H1 (cell line): ENCODE measurements around the gene PHLDB3. TPM values are rescaled to one million over a fixed set of nuclear protein-coding genes. Genes with fewer than 3 reads are reported as not detected.

ENCODE experiments used
- PHF8 ChIP-seq: fragments of 200-600 bp; sonication (generic); conservative IDR thresholded peaks from 2 replicates; pipeline ENCODE4 v1.7.1; 2012; ENCODE audit warnings: low read depth, mild to moderate bottlenecking, inconsistent platforms, low read length, moderate library complexity
- RNF2 ChIP-seq: fragments of 200-900, 300-1000 bp; sonication (generic); IDR thresholded peaks from 2 replicates; pipeline ENCODE4 v1.7.1; 2016; ENCODE audit warnings: borderline replicate concordance, low read depth, mild to moderate bottlenecking, antibody characterized with exemption, low read length; ENCODE audit not compliant: poor library complexity, severe bottlenecking; ENCODE audit errors: missing control alignments
- polyA plus RNA-seq, 7 experiments: library from polyadenylated mRNA; depleted of rRNA in 3 of 7; stranded (reverse) in 5 of 7; unstranded in 2 of 7; fragments of >200 nt in 5 of 7; fragments of 200-250 nt in 2 of 7; gene quantifications; 1 replicate in 5 of 7; 2 replicates in 1 of 7; 4 replicates in 1 of 7; pipeline versions ENCODE4 v1.2.1 to v1.2.3, GENCODE V29; 2011 to 2013; ENCODE audit warnings: missing spikeins in 2 of 7, mixed read lengths in 2 of 7
- total RNA-seq: library from RNA; stranded (reverse); fragmentation: NEBNext Ultra II Directional; extraction: Animal tissue kit (Norgen Biotek cat#: 25700); gene quantifications from 2 replicates; pipeline ENCODE4 v1.2.1, GENCODE V29; 2021

The PHLDB3 gene
- total and polyA plus RNA-seq, 2 of the 8 experiments (the other 6 are each of a cell fraction or from before 2014, with no cell fraction given), result 4.0 to 8.5 TPM

- TF ChIP-seq PHF8 (no peak), RNF2 (no peak)
Measured at GRCh38 chr19:43470288-43470687, 34.3 kb downstream of the PHLDB3 start (continued).
